Sigmoid colon (tissue), 4 donors: ENCODE results near the gene FAM9C.

Experiments
- POLR2A ChIP-seq, 2 donors: fragments of 450-650 bp; IDR thresholded peaks; one replicate each; pipeline ENCODE4 v1.6.1; 2016; ENCODE audit warnings: antibody characterized with exemption in 2 of 2, mild to moderate bottlenecking in 2 of 2, moderate library complexity in 2 of 2
- POLR2AphosphoS5 ChIP-seq, 4 donors: sonication (generic); formaldehyde crosslinking; IDR thresholded peaks; one replicate each; pipeline ENCODE4 v1.6.1; 2017; ENCODE audit warnings: antibody characterized with exemption in 4 of 4
- TF ChIP-seq, protein P1 (sequence below), 4 experiments: fragments of 450-650 bp in 3 of 4; fragments of 200-600 bp in 1 of 4; IDR thresholded peaks; one replicate each; pipeline ENCODE4 v1.5.1; 2016 to 2019; ENCODE audit warnings: antibody characterized with exemption in 4 of 4, mild to moderate bottlenecking in 3 of 4, moderate library complexity in 2 of 4

DNA sequence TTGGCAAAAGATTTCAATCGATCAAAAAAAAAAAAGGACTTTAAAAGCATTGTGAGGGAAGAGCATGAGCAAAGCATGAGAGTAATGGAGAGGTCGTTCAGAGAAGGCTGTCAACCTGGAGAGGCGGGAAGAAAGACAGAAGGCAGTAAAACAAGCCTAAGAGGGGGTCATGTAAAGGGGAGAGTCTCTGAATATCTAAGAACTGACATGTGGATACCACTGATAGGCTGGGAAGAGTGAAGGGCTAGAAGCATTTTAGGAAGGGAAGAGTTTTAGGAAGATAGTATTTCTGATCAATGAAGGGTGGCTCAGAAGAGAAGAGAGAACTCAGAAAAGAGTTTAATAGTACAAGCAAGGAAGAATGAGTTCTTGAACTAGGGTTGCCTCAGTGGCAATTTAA, 7.5 kb downstream of the FAM9C start:
- TF ChIP-seq POLR2A (IDR thresholded peaks at IDR 0.05), result no peak
- TF ChIP-seq, protein P1, sequence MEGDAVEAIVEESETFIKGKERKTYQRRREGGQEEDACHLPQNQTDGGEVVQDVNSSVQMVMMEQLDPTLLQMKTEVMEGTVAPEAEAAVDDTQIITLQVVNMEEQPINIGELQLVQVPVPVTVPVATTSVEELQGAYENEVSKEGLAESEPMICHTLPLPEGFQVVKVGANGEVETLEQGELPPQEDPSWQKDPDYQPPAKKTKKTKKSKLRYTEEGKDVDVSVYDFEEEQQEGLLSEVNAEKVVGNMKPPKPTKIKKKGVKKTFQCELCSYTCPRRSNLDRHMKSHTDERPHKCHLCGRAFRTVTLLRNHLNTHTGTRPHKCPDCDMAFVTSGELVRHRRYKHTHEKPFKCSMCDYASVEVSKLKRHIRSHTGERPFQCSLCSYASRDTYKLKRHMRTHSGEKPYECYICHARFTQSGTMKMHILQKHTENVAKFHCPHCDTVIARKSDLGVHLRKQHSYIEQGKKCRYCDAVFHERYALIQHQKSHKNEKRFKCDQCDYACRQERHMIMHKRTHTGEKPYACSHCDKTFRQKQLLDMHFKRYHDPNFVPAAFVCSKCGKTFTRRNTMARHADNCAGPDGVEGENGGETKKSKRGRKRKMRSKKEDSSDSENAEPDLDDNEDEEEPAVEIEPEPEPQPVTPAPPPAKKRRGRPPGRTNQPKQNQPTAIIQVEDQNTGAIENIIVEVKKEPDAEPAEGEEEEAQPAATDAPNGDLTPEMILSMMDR (IDR thresholded peaks at IDR 0.05), result no peak
- no peak for TF ChIP-seq POLR2AphosphoS5 (IDR thresholded peaks at IDR 0.05)
